Transverse colon (tissue), 3 donors: Measurements from ENCODE around the gene PDE10A.

Source experiments
- CTCF ChIP-seq, 5 experiments: fragments of 200-600 bp in 3 of 5; fragments of 450-650 bp in 2 of 5; sonication (generic) in 3 of 5; IDR thresholded peaks; 1 replicate in 2 of 5; 2 replicates in 3 of 5; pipeline ENCODE4 v1.5.1; 2016 to 2017; ENCODE audit warnings: antibody characterized with exemption in 5 of 5, inconsistent platforms in 3 of 5, mild to moderate bottlenecking in 2 of 5, moderate library complexity in 1 of 5
- POLR2A ChIP-seq: fragments of 450-650 bp; IDR thresholded peaks from one replicate; pipeline ENCODE4 v1.6.1; 2016; ENCODE audit warnings: antibody characterized with exemption, mild to moderate bottlenecking, moderate library complexity

GRCh38 chr6:165587206-165587605 is 75.8 kb downstream of the PDE10A start:
- TF ChIP-seq POLR2A = no peak
- no peak for TF ChIP-seq CTCF (IDR thresholded peaks at IDR 0.05)
